ENCODE results near the gene CRISP1. TPM values are rescaled to one million over a fixed set of nuclear protein-coding genes. Genes with fewer than 3 reads are reported as not detected.

Gene CRISP1
- total and polyA plus RNA-seq, 10 of the 15 experiments (the other 5 are each of a cell fraction or from before 2014, with no cell fraction given), result not detected

DNA sequence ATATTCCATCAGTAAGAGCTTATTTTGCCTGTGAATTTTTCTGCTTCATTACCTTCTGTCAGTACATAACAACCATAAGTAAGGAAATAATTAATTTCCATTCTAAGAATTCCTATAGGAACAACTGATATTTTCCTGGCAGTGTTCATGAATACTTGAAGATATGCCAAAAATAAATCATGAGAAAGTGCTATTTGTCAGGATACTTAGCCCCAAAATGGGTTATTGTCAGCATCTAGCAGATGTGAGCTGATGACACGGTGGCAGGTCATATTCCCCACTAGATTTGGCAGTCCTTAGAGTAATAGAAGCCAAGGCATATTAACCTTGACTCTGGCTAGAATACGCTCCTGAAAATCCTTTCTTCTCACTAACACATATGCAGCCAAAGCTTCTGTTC lies 43.2 kb upstream of the CRISP1 start:
- Histone ChIP-seq H3K4me3 (no peak overlapping the region), H2AFZ (ENCODE audit: control insufficient read depth, low read depth, low read length) (no peak overlapping the region), H3K79me2 (ENCODE audit: control insufficient read depth, insufficient read depth, low read length) (no peaks in the 10 kb centered on the region), H3K4me2 (ENCODE audit: control insufficient read depth, insufficient read depth) (no peak overlapping the region), H3K9ac (ENCODE audit: control insufficient read depth, insufficient read depth, low read length) (no peak overlapping the region), H3K9me3 (replicated peaks; ENCODE audit: control insufficient read depth, insufficient read depth, low read length) (no peaks in the 10 kb centered on the region), H3K27me3 (replicated peaks in 1 of 2; ENCODE audit: control insufficient read depth in 2 of 2, insufficient read depth in 2 of 2, low read length in 1 of 2) (no peaks in the 10 kb centered on the region), H3K36me3 (ENCODE audit: control insufficient read depth in 2 of 2, insufficient read depth in 2 of 2, low read length in 1 of 2) (no peaks in the 10 kb centered on the region), H3K4me1 (ENCODE audit: control insufficient read depth, insufficient read depth, low read length) (no peaks in the 10 kb centered on the region), H3K27ac (ENCODE audit: control insufficient read depth, insufficient read depth) (no peak overlapping the region), H4K20me1 (ENCODE audit: control insufficient read depth, insufficient read depth) (no peaks in the 10 kb centered on the region)
- no TSS peak for BruUV-seq (replicated peaks)
- DNase-seq (ENCODE audit: low read depth, low spot score) (no peak), FAIRE-seq (no peak), ATAC-seq (no peak)
- SMC1A ChIA-PET (ENCODE audit: uncharacterized antibody, unreplicated experiment), result no interaction called here
- RAD21 ChIA-PET (ENCODE audit: unreplicated experiment), result no interaction called here
- POLR2A ChIA-PET, result interaction anchor here (0.6 kb wide), 2 partner anchors 483 to 1646 kb away, joined by 3 read pairs; no protein-coding TSS in a partner anchor
- intact Hi-C loops (cut with micrococcal nuclease; ENCODE audit: unreplicated experiment), result no loop called here
- TF ChIP-seq ESRRA (IDR thresholded peaks at IDR 0.05; ENCODE audit: low read length) (no peak), SREBF2 (IDR thresholded peaks at IDR 0.05; ENCODE audit: low read length) (no peak)
- CTCF ChIA-PET, result no interaction called here
- in situ Hi-C loops (cut with MboI), result no loop called here
- WGBS (ENCODE audit: insufficient coverage, insufficient replicate concordance, low lambda C conversion rate, missing lambda C conversion rate), result 0% methylated on average over 2 of the region's 2 CpGs

DNA sequence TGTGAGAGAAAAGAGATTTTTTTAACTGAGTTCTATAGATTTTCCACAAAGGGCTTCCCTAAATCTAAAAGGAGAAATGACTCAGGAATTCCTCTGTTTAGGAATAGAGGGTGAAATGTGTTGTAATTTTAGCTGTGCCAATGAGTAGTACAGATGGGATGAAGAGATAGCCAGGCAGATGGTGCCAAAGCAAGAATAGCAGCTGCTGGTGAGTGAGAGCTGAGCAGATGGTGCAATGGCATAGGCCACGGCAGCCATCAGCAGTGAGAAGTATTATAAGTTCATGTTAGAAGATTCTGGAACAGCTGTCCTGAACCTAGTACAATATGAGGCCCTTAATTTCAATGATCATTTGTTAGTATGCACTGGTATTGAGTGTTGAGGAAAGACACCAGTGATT lies 40.2 kb upstream of the CRISP1 start:
- FAIRE-seq (no peak), DNase-seq (ENCODE audit: low read depth, low spot score) (no peak), ATAC-seq (no peak)
- Histone ChIP-seq H3K4me1 (ENCODE audit: control insufficient read depth, insufficient read depth, low read length) (no peaks in the 10 kb centered on the region), H3K9me3 (replicated peaks; ENCODE audit: control insufficient read depth, insufficient read depth, low read length) (no peaks in the 10 kb centered on the region), H3K4me2 (ENCODE audit: control insufficient read depth, insufficient read depth) (no peak overlapping the region), H3K79me2 (ENCODE audit: control insufficient read depth, insufficient read depth, low read length) (no peaks in the 10 kb centered on the region), H4K20me1 (ENCODE audit: control insufficient read depth, insufficient read depth) (no peaks in the 10 kb centered on the region), H3K27ac (ENCODE audit: control insufficient read depth, insufficient read depth) (no peak overlapping the region), H3K4me3 (no peak overlapping the region), H3K36me3 (ENCODE audit: control insufficient read depth in 2 of 2, insufficient read depth in 2 of 2, low read length in 1 of 2) (no peaks in the 10 kb centered on the region), H2AFZ (ENCODE audit: control insufficient read depth, low read depth, low read length) (no peak overlapping the region), H3K27me3 (replicated peaks in 1 of 2; ENCODE audit: control insufficient read depth in 2 of 2, insufficient read depth in 2 of 2, low read length in 1 of 2) (no peaks in the 10 kb centered on the region), H3K9ac (ENCODE audit: control insufficient read depth, insufficient read depth, low read length) (no peak overlapping the region)
- in situ Hi-C loops (cut with MboI) (no loop called here), intact Hi-C loops (cut with micrococcal nuclease; ENCODE audit: unreplicated experiment) (no loop called here)
- TF ChIP-seq RFX5 (IDR thresholded peaks at IDR 0.05; ENCODE audit: low read depth, low read length) (no peak), JUNB (IDR thresholded peaks at IDR 0.05) (no peak), IKZF2 (IDR thresholded peaks at IDR 0.05) (no peak), TCF12 (IDR thresholded peaks at IDR 0.05; ENCODE audit: low read depth, low read length) (no peak), LARP7 (IDR thresholded peaks at IDR 0.05) (no peak), ZNF274 (IDR thresholded peaks at IDR 0.05; ENCODE audit: insufficient read depth, insufficient read length) (no peak)
- TF ChIP-seq, protein P1, sequence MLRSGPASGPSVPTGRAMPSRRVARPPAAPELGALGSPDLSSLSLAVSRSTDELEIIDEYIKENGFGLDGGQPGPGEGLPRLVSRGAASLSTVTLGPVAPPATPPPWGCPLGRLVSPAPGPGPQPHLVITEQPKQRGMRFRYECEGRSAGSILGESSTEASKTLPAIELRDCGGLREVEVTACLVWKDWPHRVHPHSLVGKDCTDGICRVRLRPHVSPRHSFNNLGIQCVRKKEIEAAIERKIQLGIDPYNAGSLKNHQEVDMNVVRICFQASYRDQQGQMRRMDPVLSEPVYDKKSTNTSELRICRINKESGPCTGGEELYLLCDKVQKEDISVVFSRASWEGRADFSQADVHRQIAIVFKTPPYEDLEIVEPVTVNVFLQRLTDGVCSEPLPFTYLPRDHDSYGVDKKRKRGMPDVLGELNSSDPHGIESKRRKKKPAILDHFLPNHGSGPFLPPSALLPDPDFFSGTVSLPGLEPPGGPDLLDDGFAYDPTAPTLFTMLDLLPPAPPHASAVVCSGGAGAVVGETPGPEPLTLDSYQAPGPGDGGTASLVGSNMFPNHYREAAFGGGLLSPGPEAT (IDR thresholded peaks at IDR 0.05; ENCODE audit: low read depth), result no peak
- TF ChIP-seq, protein P2, sequence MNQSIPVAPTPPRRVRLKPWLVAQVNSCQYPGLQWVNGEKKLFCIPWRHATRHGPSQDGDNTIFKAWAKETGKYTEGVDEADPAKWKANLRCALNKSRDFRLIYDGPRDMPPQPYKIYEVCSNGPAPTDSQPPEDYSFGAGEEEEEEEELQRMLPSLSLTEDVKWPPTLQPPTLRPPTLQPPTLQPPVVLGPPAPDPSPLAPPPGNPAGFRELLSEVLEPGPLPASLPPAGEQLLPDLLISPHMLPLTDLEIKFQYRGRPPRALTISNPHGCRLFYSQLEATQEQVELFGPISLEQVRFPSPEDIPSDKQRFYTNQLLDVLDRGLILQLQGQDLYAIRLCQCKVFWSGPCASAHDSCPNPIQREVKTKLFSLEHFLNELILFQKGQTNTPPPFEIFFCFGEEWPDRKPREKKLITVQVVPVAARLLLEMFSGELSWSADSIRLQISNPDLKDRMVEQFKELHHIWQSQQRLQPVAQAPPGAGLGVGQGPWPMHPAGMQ (IDR thresholded peaks at IDR 0.05; ENCODE audit: borderline replicate concordance), result no peak
- TF ChIP-seq, protein P3, sequence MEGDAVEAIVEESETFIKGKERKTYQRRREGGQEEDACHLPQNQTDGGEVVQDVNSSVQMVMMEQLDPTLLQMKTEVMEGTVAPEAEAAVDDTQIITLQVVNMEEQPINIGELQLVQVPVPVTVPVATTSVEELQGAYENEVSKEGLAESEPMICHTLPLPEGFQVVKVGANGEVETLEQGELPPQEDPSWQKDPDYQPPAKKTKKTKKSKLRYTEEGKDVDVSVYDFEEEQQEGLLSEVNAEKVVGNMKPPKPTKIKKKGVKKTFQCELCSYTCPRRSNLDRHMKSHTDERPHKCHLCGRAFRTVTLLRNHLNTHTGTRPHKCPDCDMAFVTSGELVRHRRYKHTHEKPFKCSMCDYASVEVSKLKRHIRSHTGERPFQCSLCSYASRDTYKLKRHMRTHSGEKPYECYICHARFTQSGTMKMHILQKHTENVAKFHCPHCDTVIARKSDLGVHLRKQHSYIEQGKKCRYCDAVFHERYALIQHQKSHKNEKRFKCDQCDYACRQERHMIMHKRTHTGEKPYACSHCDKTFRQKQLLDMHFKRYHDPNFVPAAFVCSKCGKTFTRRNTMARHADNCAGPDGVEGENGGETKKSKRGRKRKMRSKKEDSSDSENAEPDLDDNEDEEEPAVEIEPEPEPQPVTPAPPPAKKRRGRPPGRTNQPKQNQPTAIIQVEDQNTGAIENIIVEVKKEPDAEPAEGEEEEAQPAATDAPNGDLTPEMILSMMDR (IDR thresholded peaks at IDR 0.05 in 2 of 3, conservative IDR thresholded peaks at IDR 0.05 in 1 of 3; ENCODE audit: control insufficient read depth in 2 of 3, extremely low read depth in 1 of 3, insufficient read depth in 1 of 3, low read depth in 3 of 3, low read length in 3 of 3), result no peak
- no TSS peak for BruUV-seq (replicated peaks)
- ChIA-PET POLR2A (no interaction called here), CTCF (no interaction called here), RAD21 (ENCODE audit: unreplicated experiment) (no interaction called here), SMC1A (ENCODE audit: uncharacterized antibody, unreplicated experiment) (interaction anchor here (1.0 to 2.0 kb wide), 2 partner anchors 8 to 16 kb away, joined by 3 to 4 read pairs; no protein-coding TSS in a partner anchor)
- 39% methylated on average over 1 of the region's 1 CpG for WGBS (ENCODE audit: insufficient coverage, insufficient replicate concordance, low lambda C conversion rate, missing lambda C conversion rate)
